ENCODE measurements around the gene EFL1. TPM values are rescaled to one million over a fixed set of nuclear protein-coding genes. Genes with fewer than 3 reads are reported as not detected.
"Not testable (repeated sequence)": the region's sequence is repeated elsewhere in the genome, so short reads cannot be mapped to it uniquely, and the experiment has no call there.

The EFL1 gene
- total RNA-seq, 1 donor from 2014 or later = 21.0 TPM

DNA sequence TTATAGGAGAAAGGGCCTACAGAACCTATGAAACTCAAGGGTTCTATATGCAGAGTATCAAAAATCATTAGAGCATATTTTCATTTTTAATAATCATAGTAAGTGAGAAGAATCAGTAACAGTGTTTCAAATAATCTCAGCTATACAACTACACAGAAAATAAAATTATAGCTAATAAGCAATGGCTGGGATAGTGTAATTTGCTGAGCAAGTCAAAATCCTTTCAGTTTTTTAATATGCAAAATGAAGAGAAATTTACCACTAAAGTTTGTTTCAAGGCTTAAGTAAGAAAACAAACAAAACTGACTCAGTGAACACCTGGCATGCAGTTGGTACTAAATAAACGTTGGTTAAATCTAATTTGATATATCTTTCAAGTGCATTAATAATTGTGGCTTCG, 66.2 kb downstream of the EFL1 start:
- no peak for DNase-seq

DNA sequence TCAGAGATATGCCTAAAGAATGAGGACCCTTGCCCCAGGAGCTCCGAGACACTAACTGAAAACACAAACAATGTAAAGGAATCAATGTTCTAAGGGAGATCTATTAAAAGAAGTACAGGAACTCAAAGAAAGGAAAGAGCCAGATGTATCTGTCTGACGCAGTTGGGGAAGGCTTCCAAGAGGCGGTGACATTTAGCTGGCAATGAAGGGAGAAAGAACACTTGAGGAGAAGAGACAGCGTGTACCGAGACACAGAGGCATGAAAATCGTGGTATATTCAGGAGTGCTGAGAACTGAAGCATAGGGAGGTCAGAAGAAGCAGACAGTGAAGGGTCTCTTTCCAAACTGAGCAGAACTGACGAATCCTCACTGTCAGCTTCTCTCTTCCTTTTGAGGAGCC, 66.7 kb downstream of the EFL1 start:
- not testable (repeated sequence) for DNase-seq

DNA sequence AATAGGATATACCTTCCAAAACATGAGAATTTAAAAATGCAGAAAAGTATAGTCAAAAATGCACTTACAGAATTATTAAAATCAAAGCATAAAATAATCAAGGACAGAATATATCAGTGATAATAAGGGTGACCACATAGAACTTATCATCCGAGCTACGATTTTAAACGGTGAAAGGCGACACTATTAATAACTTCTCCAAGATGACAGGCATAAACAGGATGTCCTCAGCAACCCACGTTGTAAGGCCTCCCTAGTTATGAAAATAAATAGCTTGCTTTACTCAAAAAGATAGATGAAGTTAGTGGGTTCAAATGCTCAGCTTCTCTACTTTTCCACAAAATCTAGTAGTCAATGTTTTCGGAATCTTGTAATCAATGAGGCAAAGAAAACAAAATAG, 68.0 kb downstream of the EFL1 start:
- not testable (repeated sequence) for DNase-seq

DNA sequence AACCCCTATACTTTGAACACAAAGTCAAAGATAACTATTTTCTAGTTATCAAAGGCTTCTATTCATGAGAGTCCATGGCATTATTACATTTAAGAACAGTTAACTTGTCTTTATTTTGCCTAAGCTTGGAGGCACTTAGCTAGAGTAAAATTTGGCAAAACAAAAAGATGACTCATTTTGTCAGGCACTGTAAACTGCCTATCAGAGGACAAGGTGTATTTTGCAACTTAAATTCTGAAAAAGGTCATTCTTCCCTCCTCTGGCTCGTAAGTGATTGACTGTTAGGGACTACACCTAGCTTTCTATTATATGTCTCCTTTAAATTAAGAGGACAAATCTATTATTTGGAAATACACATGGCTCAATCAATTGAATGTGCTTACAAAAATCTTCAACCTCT, 69.1 kb downstream of the EFL1 start:
- DNase-seq = not testable (repeated sequence)

DNA sequence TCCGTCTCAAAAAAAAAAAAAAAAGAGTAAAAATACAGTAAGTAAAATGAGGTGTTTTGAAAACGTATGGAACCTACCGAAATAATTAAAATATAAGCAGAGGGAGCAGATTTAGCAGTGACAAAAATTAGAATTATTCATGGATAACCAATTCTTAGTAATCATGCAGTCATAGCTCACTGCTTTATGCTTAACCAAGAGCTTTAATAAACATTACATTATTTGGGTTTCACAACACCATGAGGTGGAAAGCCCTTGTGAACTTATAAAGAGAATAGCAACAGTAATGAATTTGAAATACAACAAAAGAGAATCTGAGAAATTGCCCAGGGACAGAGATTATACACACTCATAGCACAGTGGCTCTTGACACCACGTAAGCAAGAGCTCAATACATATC, 70.1 kb downstream of the EFL1 start:
- DNase-seq = not testable (repeated sequence)

DNA sequence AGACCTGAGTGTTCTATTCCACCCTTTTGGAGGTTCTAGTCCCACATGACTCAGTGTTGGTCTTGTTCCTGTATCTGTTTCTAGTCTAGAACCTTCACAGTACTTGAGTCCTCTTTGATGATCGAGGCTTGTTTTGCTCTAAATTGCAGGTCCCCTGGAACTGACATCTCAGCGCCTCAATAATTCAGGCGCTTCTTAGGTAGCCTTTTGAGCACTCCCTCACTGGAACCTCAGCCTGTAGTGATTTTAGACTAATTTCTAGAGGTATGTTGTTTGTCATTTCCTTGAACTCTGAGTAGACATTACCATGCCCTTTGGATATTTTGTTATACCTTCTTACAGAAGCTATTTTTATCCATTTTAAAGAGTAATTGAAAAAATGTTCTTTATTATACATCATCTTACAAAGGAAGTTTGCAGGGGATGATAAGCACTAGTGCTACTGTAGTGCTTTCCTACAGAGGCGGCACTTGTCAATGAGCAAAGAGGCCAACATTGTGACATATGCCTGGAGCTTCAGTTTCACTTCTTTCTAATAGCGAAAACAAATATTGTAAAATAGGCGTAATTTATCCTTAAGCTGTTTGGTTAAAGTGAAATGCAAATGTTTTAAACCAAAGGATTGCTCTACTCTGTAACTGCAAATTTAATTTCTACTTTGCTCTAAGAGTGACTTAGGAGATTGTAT, 75.7 kb downstream of the EFL1 start:
- DNase-seq = no peak

DNA sequence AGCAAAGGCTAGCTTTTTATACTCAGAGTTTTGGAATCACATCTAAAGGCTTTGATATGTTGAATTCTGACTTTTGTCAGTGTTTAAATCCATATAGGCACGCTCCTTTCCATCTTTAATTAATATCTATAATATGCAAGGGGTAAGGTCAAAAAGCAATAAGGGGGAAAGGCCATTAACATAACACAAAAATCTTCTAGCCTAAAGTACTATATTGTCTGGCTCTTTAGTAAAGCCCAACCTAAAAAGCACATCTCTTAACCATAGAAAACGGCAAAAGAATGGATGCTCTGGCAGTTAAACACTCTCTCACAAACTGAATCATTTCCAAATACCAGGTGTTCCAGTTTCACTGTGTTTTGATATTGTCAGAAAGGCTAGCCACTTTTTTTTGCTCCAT, 76.4 kb downstream of the EFL1 start:
- DNase-seq = no peak

DNA sequence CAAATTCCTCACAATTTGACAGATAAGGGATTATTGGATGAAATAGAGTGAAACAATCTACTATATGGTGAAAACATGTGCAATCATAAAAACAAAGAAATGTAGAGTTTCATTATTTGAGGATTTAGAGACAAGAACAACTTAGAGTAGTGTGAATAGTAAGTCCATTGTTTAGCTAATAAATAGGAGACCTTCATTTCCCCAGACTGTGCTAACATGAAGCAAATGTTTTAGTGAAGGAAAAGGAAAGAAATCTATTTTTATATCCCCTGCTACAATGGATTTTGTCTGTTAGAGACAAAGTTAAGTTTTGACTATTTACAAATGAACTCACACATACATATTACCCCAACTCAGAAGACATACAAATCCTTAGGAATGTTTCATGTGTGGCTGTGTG, 77.8 kb downstream of the EFL1 start:
- DNase-seq = no peak

DNA sequence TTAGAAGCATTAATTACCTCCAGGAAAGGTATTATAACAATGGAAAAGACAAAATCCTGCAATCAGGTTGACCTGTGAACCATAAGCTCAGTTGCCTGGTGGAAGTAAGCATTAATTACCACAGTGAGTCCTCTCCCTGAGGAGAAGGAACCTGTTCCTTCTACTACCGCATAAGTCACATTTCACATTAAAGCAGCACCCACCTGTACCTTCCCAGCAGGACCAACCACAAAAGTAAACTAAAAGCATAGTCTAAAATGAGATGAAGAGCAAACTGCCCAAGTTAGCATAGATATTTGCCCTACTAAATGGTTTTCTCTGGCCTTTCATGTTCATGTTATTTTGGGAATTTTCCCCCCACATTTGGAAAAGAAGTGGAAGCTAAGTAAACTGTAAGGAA, 78.2 kb downstream of the EFL1 start:
- no peak for DNase-seq

DNA sequence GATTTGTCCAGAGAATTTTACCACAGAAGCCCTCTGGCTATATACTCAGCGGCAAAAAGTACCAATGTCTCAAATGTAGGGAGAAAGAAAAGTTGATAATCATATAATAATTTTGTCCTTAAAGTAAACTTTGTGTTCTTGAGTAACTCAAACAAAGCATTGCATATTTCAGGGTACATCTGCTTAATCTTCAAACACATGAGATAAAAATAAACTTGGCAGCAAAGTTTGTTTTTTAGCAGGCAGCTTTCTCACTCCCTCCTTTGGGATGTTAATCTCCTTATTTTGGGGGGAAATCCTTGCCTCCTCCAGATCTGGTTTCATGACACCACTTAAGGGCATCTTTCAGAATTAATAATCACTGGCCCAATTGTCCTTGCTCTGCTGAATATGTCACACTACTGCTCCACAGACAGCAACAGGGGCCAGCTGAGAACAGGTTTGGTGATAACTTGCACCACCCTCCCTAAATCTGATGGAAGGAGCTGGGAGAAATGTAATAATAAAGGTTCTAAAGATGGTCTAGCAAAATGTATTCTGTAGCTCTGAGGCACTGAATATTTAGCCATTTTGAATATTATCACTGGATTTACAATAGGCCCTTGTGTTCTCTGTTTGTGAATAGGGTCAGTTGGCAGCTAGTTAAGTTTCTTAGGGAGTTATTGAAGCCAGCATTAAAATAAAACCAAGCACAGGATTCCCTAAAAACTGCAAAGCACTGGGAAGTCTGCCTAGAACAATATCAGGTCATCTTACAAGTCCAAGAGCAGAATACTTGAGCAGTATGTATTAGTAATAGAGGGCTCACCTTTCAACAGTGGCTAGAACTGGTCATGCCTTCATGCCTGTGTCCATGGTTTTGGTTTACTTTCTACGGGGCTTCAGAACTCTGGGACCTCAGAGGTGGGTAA, 79.2 kb downstream of the EFL1 start:
- DNase-seq = peak; percentile 22

DNA sequence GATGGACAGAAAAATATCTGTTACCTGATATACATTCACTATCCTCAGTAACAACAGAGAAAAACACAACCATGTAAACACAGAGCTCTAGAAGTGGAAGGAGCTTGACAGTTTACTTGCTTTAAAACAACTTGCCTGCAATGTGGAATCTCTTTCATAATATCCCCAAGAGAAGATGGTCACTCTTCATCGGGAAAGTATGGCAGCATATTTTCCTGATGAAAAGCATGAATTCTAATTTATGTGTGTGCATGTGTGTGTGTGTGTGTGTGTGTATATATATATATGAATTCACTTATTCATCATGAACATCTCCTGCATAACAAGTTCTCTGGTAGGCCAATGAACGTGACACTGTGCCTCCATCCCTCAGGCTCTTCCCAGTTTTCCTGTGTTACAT, 81.2 kb downstream of the EFL1 start:
- DNase-seq = no peak

DNA sequence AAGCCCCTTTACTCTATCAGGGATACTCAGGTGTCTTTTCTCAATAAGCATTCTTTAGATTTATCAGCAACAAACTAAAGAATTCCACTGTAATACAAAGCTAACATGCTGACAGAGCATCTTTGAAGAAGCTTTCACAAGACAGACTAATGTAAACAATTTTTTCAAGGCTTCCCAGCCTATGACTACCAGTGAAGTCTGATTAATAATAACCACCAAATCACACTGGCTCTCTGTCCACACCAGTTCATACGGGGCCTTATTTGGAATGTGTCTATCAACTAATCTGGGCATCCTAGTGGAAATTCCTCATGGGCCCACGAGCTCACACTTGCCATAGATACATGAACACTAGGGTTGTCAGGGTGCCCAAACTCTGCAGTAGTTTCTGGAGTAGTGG, 84.5 kb downstream of the EFL1 start:
- no peak for DNase-seq

DNA sequence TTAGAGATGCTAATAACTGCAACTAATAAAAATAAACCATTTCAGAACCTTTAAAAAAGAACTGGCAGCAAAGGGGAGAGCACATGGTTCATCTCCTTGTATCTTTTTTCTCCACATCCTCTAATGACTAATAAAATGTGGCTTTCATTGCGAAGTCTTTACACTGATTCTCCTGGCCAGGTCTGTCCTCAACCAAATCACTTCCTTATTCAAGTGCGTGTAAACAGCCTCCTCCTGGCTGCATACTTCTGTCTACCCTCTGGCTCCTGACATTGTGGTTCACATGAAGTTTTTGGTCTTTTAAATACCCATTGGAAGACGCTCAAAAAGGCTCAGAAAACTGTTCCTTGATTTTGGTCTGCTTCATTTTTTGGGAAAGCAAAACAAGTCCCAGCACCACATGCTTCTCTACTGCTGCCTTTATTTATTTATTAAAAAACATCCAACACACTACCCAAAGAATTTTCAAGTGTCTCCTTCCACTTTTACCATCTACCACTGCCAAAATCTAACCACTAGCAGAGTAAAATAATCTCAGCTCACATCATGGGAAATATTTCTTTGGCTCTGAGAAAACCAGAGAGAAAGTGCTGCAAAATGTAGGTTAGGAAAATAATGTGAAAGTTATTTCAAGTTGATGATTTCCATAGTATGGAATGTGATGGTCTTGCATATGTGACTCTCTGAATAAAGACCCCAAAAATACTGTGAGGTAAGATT, 85.1 kb downstream of the EFL1 start:
- no peak for DNase-seq

DNA sequence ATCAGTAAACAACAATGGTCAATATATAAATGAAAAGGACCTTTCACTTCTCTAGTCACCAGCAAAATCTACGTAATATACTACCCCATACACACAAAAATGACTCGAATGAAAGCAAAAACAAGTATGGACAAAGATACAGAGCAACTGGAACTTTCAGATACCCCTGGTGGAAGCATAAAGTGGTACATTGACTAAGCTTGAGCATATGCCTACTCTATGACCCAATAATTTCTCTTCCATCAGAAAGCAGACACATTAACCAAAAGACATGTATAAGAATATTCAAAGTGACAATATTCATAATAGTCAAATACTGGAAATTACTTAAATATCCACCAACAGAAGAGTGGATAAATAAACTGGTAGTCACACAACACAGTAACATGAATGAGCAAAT, 86.0 kb downstream of the EFL1 start:
- no peak for DNase-seq

DNA sequence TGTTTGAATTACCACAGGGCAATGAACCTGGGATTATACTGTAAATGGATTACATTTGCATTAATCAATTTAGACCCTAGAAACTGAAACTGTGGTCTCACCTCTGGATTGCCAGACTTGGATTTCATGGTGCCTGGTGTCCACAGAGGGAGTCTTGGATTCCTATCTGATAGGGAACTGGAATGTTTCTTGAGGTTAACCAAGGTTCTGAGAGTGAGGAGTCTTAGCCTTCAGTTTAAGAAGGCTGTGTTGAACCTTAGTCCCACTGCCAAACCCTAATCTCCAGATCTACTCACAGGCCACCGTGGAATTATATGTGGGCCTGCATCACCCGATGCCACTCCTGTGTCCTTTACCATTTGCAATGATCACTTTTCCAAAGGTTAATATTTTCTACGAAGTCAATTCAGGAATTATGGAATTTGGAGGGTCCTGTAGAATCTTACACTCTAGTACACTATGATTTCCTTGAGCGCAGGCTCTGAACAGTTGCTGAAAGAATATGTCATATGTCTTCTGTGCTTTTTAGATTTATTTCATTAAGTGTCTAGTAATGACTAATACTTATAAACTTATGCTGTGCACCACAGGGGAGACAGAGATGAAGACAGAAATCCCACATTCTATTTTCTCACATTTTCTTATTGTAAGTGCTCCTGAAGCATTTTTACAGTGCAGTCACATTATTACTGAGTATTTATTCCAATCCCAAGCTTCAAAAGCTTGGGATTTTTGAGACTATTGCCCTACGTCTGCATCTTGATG, 87.9 kb downstream of the EFL1 start:
- no peak for DNase-seq

DNA sequence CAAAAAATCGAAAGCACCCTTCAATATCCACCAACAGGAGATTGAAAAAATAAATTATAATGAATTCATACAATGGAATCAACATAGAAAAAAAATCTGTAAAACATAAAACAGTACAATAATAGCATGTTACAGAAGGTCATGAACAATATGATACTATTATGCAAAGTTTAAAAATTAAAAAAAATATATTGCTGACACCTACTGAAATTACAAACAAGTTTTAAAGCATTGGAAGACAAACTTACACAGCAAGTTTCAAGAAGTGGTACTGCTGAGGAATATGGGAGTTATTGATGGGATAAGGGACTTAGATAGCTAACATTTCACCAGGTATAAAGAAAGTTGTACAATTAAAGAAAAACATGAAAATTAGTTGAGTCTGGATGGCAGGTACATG, 89.4 kb downstream of the EFL1 start:
- DNase-seq = no peak

DNA sequence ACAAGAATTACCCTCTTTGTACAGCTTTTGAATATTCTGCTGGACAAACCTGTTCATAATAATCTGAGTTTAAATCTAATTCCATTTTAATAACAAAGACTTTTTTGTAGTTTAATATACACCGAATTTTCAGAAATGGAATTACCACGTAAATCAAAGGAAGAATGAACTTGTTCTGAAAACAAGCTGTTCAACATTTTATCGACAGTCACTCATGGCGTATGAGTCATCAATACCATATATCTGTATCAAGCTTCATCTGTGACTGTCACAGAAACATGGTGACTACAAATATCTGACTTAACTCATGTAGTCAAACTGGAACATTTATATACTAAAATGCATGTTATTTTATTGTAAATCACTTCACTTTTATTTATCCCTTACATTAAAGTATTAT, 90.0 kb downstream of the EFL1 start:
- no peak for DNase-seq

DNA sequence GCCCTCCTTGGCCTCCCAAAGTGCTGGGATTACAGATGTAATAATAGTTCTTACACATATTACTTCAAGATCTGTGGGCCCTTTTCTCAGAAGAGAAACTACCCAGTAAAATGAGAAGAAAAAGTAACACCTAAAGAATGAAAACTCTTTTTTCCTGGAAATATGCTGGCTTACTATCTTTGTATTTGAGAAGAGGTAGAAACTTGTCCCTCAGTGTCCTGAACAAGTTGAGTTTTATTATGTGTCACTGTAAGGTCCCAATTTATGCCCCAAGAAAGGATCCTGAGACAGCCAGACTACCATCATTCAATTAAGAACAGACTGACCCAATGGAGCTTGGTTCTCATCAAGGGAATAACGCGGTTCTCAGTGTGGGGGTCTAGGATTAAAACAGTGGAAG, 93.8 kb downstream of the EFL1 start:
- DNase-seq = no peak

DNA sequence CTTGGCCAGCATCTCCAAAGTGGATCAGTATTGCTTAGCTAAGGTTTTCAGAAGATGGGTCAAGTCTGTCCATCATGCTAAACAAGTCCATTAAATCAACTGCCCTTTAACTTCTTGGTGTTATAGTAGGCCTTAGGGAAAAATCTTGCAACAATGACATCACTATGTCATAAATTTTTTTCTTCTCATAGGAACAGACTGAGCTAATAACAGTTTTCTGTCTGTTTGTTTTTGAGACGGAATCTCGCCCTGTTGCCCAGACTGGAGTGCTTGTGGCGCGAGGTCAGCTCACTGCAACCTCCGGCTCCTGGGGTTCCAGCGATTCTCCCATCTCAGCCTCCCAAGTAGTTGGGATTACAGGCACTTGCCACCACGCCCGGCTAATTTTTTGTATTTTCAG, 94.2 kb downstream of the EFL1 start:
- no peak for DNase-seq

DNA sequence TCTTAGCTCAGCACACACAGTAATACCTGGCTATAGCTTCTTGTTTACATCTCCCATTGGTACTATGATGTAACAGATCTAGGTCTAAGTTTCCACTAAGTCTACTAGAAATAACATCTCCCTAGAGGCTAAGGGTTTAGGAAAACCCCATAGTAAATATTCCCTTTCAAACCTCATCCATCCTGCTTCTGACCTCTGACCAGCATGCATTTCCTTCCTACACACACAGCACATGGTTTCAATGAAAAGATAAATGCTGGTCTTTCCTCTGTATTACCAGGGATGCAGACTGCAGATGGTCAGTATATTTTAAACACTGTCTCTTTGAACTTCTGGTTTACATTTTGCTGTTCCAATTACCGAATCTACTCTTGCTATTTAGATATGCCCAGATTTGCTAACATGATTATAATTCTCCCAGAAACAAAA, 96.6 kb downstream of the EFL1 start:
- no peak for DNase-seq

DNA sequence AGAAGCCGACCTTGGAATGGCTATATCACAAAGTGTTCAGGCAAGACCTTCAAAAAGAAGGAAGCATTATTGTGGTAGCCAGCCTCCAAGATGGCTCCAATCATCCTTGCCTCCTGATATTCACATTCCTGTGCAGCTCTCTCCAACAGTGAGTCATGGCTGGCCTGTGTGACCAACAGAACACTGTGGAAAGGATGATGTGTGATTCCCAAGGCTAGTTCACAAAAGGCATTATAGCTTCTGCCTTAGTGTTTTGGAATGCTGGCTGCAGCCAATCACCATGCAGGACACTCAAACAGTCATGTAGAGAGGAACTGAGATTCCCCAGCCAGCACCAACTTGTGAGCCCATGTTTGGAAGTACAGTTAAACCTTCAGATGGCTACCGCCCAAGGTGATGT, 102.6 kb downstream of the EFL1 start:
- DNase-seq = no peak

DNA sequence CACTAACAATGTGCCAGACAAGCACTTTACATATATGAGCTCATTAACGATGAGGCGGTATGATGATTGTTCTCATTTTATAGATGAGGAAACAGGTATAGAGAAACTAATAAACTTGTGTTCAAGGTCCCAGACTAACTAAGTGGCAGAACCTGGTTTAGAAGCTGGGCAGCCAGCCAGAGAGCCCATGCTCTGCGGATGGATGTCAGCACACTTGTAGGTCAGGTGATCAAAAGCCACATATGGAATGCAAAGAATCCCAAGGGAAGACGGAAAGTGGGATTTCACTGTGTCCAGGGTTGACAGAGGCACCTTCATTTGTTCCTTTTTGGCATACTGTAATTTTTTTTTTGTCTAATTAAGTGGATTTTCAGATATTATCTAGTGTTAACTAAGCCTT, 103.7 kb downstream of the EFL1 start:
- DNase-seq = no peak
